RWPE2 (cell line): ENCODE results near the gene TRNAU1AP.

ENCODE experiments used
- ATAC-seq: fragments of 200-7000 bp; cut with Tn5 transposase; 3 replicates; pipeline ENCODE4 v1.9.1; 2021; ENCODE audit warnings: low read depth
- DNase-seq: peaks from one replicate; pipeline ENCODE4 v3.0.0-alpha.2; 2020; ENCODE audit warnings: low spot score
- H3K27ac ChIP-seq: fragments of 450-650 bp; 2 replicates; pipeline ENCODE4 v1.5.1; 2017; ENCODE audit warnings: mild to moderate bottlenecking; ENCODE audit not compliant: poor library complexity, severe bottlenecking
- H3K27me3 ChIP-seq: fragments of 250-450 bp; sonication (Bioruptor Pico); 2 replicates; pipeline ENCODE4 v1.5.1; 2021; ENCODE audit warnings: mild to moderate bottlenecking, moderate library complexity; ENCODE audit not compliant: insufficient read depth, poor library complexity, severe bottlenecking
- H3K36me3 ChIP-seq: fragments of 250-450 bp; sonication (Bioruptor Pico); 2 replicates; pipeline ENCODE4 v1.5.1; 2020; ENCODE audit warnings: low read depth, mild to moderate bottlenecking, moderate library complexity
- H3K4me1 ChIP-seq: fragments of 250-450 bp; sonication (Bioruptor Pico); 2 replicates; pipeline ENCODE4 v1.5.1; 2021; ENCODE audit warnings: mild to moderate bottlenecking, moderate library complexity; ENCODE audit not compliant: insufficient read depth, poor library complexity, severe bottlenecking
- H3K4me3 ChIP-seq: fragments of 250-450 bp; sonication (Bioruptor Pico); 2 replicates; pipeline ENCODE4 v1.5.1; 2021; ENCODE audit warnings: mild to moderate bottlenecking, moderate library complexity; ENCODE audit not compliant: severe bottlenecking
- H3K9me3 ChIP-seq: fragments of 250-450 bp; sonication (Bioruptor Pico); 2 replicates; pipeline ENCODE4 v1.5.1; 2021; ENCODE audit warnings: mild to moderate bottlenecking, moderate library complexity; ENCODE audit not compliant: severe bottlenecking
- CTCF ChIP-seq: fragments of 450-650 bp; IDR thresholded peaks from one replicate; pipeline ENCODE4 v1.5.1; 2017; ENCODE audit warnings: mild to moderate bottlenecking, moderate library complexity; ENCODE audit not compliant: poor library complexity, severe bottlenecking

Gene TRNAU1AP

GRCh38 chr1:28545246-28545628 lies 7.6 kb upstream of the TRNAU1AP start:
- no peak for ATAC-seq
- no peaks in the 10 kb centered on the region for H3K36me3 ChIP-seq
- no peak for TF ChIP-seq CTCF

GRCh38 chr1:28548318-28548717 lies 4.6 kb upstream of the TRNAU1AP start:
- no peaks in the 10 kb centered on the region for H3K27me3 ChIP-seq
- peaks cover 5% of the 10 kb centered on the region for H3K4me1 ChIP-seq
- no peak for DNase-seq
- H3K4me3 ChIP-seq = no peak overlapping the region
- H3K9me3 ChIP-seq = no peaks in the 10 kb centered on the region
- no peaks in the 10 kb centered on the region for H3K36me3 ChIP-seq
- TF ChIP-seq CTCF = no peak
- no peak for ATAC-seq
- H3K27ac ChIP-seq = no peak overlapping the region

More at GRCh38 chr1:28545246-28545628, 7.6 kb upstream of the TRNAU1AP start:
- DNase-seq = no peak
- Histone ChIP-seq H3K9me3 (no peaks in the 10 kb centered on the region), H3K27me3 (no peaks in the 10 kb centered on the region), H3K27ac (no peak overlapping the region), H3K4me1 (no peaks in the 10 kb centered on the region), H3K4me3 (no peak overlapping the region)

DNA sequence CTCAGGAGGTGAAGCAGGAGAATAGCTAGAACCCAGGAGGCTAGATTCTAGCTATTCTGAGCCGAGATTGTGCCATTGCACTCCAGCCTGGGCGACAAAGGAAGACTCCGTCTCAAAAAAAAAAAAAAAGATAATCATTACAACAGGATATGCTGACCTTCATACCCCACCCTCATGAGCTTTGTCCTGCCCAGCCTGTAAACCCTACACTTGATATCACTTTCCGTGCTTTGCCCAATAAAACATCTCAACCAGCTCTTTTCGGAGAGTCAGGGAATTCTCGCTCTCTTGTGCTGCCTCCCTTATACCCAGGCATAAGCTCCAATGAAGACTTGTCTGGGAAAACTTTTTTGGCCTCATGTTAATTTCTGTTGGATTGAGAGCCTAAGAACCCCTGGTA lies 1.5 kb upstream of the TRNAU1AP start:
- no peak for ATAC-seq
- Histone ChIP-seq H3K4me3 (no peak overlapping the region), H3K36me3 (peaks cover 20% of the 10 kb centered on the region), H3K27me3 (no peaks in the 10 kb centered on the region), H3K9me3 (no peaks in the 10 kb centered on the region), H3K27ac (no peak overlapping the region), H3K4me1 (peaks cover 12% of the 10 kb centered on the region)
- no peak for DNase-seq
- no peak for TF ChIP-seq CTCF

DNA sequence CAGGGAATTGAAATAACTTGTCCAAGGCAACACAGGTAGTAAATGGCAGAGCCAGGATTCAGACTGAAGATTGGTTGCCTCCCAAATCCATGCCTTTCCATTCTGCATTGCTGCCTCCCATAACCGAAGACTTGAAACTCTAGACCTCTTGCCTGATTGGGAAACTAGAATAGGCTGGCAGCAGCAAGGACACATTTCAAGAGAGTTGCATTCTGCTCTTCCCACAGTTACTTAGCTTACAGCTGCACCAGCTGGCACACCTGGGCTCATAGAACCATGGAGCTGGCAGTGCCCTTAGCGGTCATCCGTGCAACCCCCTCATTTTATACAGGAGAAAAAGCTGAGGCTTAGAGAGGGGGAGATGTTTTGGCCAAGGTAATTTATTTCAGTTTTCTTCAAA lies 8.0 kb downstream of the TRNAU1AP start:
- Histone ChIP-seq H3K36me3 (peaks cover 88% of the 10 kb centered on the region), H3K4me1 (no peaks in the 10 kb centered on the region), H3K27me3 (no peaks in the 10 kb centered on the region), H3K4me3 (no peak overlapping the region), H3K27ac (no peak overlapping the region), H3K9me3 (no peaks in the 10 kb centered on the region)
- TF ChIP-seq CTCF = no peak
- ATAC-seq (no peak), DNase-seq (no peak)

- Histone ChIP-seq H3K36me3 (peaks cover 88% of the 10 kb centered on the region), H3K27me3 (no peaks in the 10 kb centered on the region), H3K9me3 (no peaks in the 10 kb centered on the region), H3K4me3 (no peak overlapping the region), H3K4me1 (no peaks in the 10 kb centered on the region), H3K27ac (no peak overlapping the region)
- ATAC-seq (no peak), DNase-seq (no peak)
- TF ChIP-seq CTCF = no peak
Observed at GRCh38 chr1:28564310-28564709, 11.4 kb downstream of the TRNAU1AP start.
